AG04449 (cell line): ENCODE results near the gene RBM5.

Source experiments
- CTCF ChIA-PET: fragments of 350-600 bp; formaldehyde crosslinking; extraction: SDS; loops from one replicate; lab custom pipeline; 2021; ENCODE audit warnings: antibody characterized with exemption; lab: Yijun Ruan, JAX
- POLR2A ChIA-PET: fragments of 400-600, 350-600 bp; formaldehyde crosslinking; extraction: SDS; loops from one replicate; lab custom pipeline; 2020; ENCODE audit warnings: antibody characterized with exemption, inconsistent platforms; lab: Yijun Ruan, JAX
- DNase-seq: peaks from one replicate; pipeline ENCODE4 v3.0.0-alpha.2; 2010; ENCODE audit warnings: low read depth, low spot score
- H3K4me3 ChIP-seq: 2 replicates; pipeline ENCODE4 v1.5.1; 2011; ENCODE audit warnings: low read depth, mild to moderate bottlenecking, control low read depth, low read length
- TF ChIP-seq, protein P1 (sequence below): IDR thresholded peaks from one replicate; pipeline ENCODE4 v1.5.1; 2011; ENCODE audit warnings: mild to moderate bottlenecking, moderate library complexity, low read length, control low read depth, inconsistent platforms; ENCODE audit not compliant: insufficient read depth; ENCODE audit errors: missing control alignments

The RBM5 gene

GRCh38 chr3:50088725-50089608 lies at the start of gene RBM5:
Gene RBM5, plus strand, starts transcription at chr3:50088919. Its CDS starts 1,516 bp downstream, at chr3:50090435.
- ChIA-PET POLR2A (interaction anchor here (1.4 kb wide), 1 partner anchor 149 kb away, joined by 5 read pairs; the partner anchor contains the start of gene RBM6), CTCF (interaction anchor here (0.8 to 1.4 kb wide), 2 partner anchors 11 to 13 kb away, joined by 3 read pairs; no protein-coding TSS in a partner anchor)
- peak within 1 kb of the TSS; percentile 99 for H3K4me3 ChIP-seq
- peak; percentile 60 for DNase-seq
- TF ChIP-seq, protein P1, sequence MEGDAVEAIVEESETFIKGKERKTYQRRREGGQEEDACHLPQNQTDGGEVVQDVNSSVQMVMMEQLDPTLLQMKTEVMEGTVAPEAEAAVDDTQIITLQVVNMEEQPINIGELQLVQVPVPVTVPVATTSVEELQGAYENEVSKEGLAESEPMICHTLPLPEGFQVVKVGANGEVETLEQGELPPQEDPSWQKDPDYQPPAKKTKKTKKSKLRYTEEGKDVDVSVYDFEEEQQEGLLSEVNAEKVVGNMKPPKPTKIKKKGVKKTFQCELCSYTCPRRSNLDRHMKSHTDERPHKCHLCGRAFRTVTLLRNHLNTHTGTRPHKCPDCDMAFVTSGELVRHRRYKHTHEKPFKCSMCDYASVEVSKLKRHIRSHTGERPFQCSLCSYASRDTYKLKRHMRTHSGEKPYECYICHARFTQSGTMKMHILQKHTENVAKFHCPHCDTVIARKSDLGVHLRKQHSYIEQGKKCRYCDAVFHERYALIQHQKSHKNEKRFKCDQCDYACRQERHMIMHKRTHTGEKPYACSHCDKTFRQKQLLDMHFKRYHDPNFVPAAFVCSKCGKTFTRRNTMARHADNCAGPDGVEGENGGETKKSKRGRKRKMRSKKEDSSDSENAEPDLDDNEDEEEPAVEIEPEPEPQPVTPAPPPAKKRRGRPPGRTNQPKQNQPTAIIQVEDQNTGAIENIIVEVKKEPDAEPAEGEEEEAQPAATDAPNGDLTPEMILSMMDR: no peak

GRCh38 chr3:50044976-50045375 lies 43.7 kb upstream of the RBM5 start:
- no peak overlapping the region for H3K4me3 ChIP-seq
- CTCF ChIA-PET: interaction anchor here (0.8 kb wide), 1 partner anchor 9 kb away, joined by 3 read pairs; no protein-coding TSS in a partner anchor
- POLR2A ChIA-PET: no interaction called here
- TF ChIP-seq, protein P1: no peak
- DNase-seq: no peak

DNA sequence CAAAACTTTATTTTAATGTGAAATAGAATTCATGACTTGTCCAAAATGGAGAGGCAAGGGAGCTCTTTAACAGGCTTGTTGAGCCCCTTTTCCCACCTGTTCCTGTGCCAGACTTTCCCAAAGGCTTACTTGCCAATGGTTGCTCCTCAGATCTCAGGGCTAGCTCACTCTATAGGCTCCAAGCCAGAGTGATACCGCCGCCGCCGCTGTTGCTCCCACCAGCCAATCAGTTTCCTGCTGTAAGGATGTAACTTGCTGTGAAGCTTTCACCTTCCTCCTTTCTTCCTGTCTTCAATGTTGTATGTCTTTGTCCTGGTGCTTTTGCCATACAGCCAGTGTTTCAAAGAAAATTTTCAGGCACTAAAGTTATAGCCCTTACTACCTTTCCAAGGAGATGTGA lies 41.3 kb upstream of the RBM5 start:
- ChIA-PET POLR2A (no interaction called here), CTCF (interaction anchor here (0.9 kb wide), 1 partner anchor 34 kb away, joined by 3 read pairs; no protein-coding TSS in a partner anchor)
- TF ChIP-seq, protein P1: no peak
- no peak overlapping the region for H3K4me3 ChIP-seq
- DNase-seq: no peak

DNA sequence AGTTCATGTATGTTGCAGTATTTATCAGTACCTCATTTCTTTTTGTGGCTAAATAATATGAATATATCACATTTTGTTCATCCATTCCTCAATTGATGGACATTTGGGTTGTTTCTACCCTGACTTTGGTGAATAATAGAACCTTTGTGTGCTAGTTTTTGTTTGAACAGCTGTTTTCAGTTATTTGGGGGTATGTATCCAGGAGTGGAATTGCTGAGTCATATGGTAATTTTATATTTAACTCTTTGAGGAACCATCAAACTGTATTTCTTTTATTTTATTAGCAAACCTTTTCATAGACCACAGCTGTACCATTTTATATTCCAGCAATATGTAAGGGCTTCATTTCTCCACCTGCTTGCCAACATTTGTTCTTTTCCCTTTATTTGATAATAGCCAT lies 38.4 kb upstream of the RBM5 start:
- TF ChIP-seq, protein P1: no peak

DNA sequence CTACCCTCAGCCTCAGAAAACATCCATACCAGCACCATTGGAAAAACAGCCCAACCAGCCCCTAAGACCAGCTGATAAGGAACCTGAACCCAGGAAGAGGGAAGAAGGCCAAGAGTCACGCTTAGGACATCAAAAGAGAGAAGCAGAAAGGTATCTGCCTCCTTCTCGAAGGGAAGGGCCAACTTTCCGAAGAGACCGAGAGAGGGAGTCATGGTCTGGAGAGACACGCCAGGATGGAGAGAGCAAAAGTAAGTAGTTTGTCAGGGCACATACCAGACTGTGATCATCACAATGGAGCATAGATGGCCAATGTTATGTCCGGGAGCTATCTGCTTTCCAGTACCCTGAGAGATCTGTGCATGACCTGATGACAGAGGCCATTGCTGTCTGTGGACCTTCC lies 31.0 kb upstream of the RBM5 start:
- CTCF ChIA-PET: no interaction called here
- DNase-seq: no peak
- POLR2A ChIA-PET: no interaction called here
- TF ChIP-seq, protein P1: no peak
- H3K4me3 ChIP-seq: no peak overlapping the region

More for the DNA sequence above, 38.4 kb upstream of the RBM5 start:
- no peak overlapping the region for H3K4me3 ChIP-seq
- ChIA-PET CTCF (interaction anchor here (1.1 kb wide), 1 partner anchor 121 kb away, joined by 3 read pairs; the partner anchor contains the start of gene MON1A), POLR2A (no interaction called here)
- peak; percentile 9 for DNase-seq

GRCh38 chr3:50068134-50068533 lies 20.6 kb upstream of the RBM5 start:
- ChIA-PET POLR2A (no interaction called here), CTCF (interaction anchor here (1.0 to 1.5 kb wide), 2 partner anchors 140 to 266 kb away, joined by 4 to 5 read pairs; no protein-coding TSS in a partner anchor)
- H3K4me3 ChIP-seq: no peak overlapping the region
- peak; percentile 9 for DNase-seq
- TF ChIP-seq, protein P1: no peak
